H9 (cell line): ENCODE measurements around the gene CCK. TPM values are rescaled to one million over a fixed set of nuclear protein-coding genes. Genes with fewer than 3 reads are reported as not detected.

Experiments used
- DNase-seq: peaks from one replicate; pipeline ENCODE4 v3.0.0-alpha.2; 2017
- H2AFZ ChIP-seq: one replicate; pipeline ENCODE4 v1.6.1; 2013; ENCODE audit warnings: mild to moderate bottlenecking, low read length, control low read depth, moderate library complexity
- H2AK5ac ChIP-seq: 2 replicates; pipeline ENCODE4 v1.6.1; 2013; ENCODE audit warnings: low read length, control low read depth, mixed read lengths; ENCODE audit not compliant: insufficient read length
- H2BK120ac ChIP-seq: one replicate; pipeline ENCODE4 v1.6.1; 2013; ENCODE audit warnings: low read depth, mild to moderate bottlenecking, low read length, control low read depth, inconsistent platforms; ENCODE audit not compliant: poor library complexity, severe bottlenecking
- H2BK12ac ChIP-seq: 2 replicates; pipeline ENCODE4 v1.6.1; 2013; ENCODE audit warnings: low read length, control low read depth, mixed read lengths, low read depth; ENCODE audit not compliant: insufficient read length
- H2BK15ac ChIP-seq: 2 replicates; pipeline ENCODE4 v1.6.1; 2013; ENCODE audit warnings: low read depth, low read length, control low read depth
- H2BK20ac ChIP-seq: one replicate; pipeline ENCODE4 v1.6.1; 2013; ENCODE audit warnings: low read depth, mild to moderate bottlenecking, low read length, control low read depth, inconsistent platforms; ENCODE audit not compliant: poor library complexity, severe bottlenecking
- H2BK5ac ChIP-seq: 2 replicates; pipeline ENCODE4 v1.6.1; 2013; ENCODE audit warnings: low read length, control low read depth, mixed read lengths; ENCODE audit not compliant: insufficient read length
- H3K14ac ChIP-seq: 2 replicates; pipeline ENCODE4 v1.6.1; 2013; ENCODE audit warnings: low read length, control low read depth; ENCODE audit not compliant: insufficient read depth
- H3K18ac ChIP-seq: 2 replicates; pipeline ENCODE4 v1.6.1; 2013; ENCODE audit warnings: low read depth, mild to moderate bottlenecking, mixed read lengths, low read length, control low read depth; ENCODE audit not compliant: insufficient read length
- H3K23ac ChIP-seq: 2 replicates; pipeline ENCODE4 v1.6.1; 2013; ENCODE audit warnings: low read length, control low read depth, mixed read lengths, low read depth; ENCODE audit not compliant: insufficient read length
- H3K23me2 ChIP-seq: 2 replicates; pipeline ENCODE4 v1.6.1; 2013; ENCODE audit warnings: low read depth, mild to moderate bottlenecking, mixed read lengths, low read length, control low read depth; ENCODE audit not compliant: insufficient read length, poor library complexity, severe bottlenecking
- H3K27ac ChIP-seq: 2 replicates; pipeline ENCODE4 v1.5.1; 2013; ENCODE audit warnings: low read length, control low read depth, mixed read lengths, low read depth; ENCODE audit not compliant: insufficient read length
- H3K27me3 ChIP-seq: 2 replicates; pipeline ENCODE4 v1.6.1; 2013; ENCODE audit warnings: low read length, control low read depth, inconsistent platforms; ENCODE audit not compliant: insufficient read depth
- H3K4ac ChIP-seq: 2 replicates; pipeline ENCODE4 v1.6.1; 2013; ENCODE audit warnings: low read depth, mild to moderate bottlenecking, control low read depth, inconsistent platforms, low read length, moderate library complexity
- H3K4me1 ChIP-seq: 2 replicates; pipeline ENCODE4 v1.6.1; 2013; ENCODE audit warnings: low read length, control low read depth, inconsistent platforms; ENCODE audit not compliant: insufficient read depth
- H3K4me2 ChIP-seq: 2 replicates; pipeline ENCODE4 v1.6.1; 2013; ENCODE audit warnings: low read length, control low read depth, mixed read lengths; ENCODE audit not compliant: insufficient read length, insufficient read depth
- H3K56ac ChIP-seq: 2 replicates; pipeline ENCODE4 v1.6.1; 2013; ENCODE audit warnings: low read depth, mild to moderate bottlenecking, mixed read lengths, low read length, control low read depth; ENCODE audit not compliant: insufficient read length
- H3K79me1 ChIP-seq: 2 replicates; pipeline ENCODE4 v1.6.1; 2013; ENCODE audit warnings: low read depth, mild to moderate bottlenecking, moderate library complexity, low read length, control low read depth, inconsistent platforms; ENCODE audit not compliant: insufficient read depth, poor library complexity, severe bottlenecking
- H3K79me2 ChIP-seq: 2 replicates; pipeline ENCODE4 v1.6.1; 2013; ENCODE audit warnings: low read length, control low read depth, inconsistent platforms; ENCODE audit not compliant: insufficient read depth
- H3K9ac ChIP-seq: 2 replicates; pipeline ENCODE4 v1.6.1; 2013; ENCODE audit warnings: low read length, control low read depth, mixed read lengths; ENCODE audit not compliant: insufficient read length; ENCODE audit errors: extremely low read depth
- H3K9me3 ChIP-seq: one replicate; pipeline ENCODE4 v1.6.1; 2013; ENCODE audit warnings: low read depth, low read length, inconsistent platforms; ENCODE audit not compliant: control insufficient read depth
- H3T11ph ChIP-seq: one replicate; pipeline ENCODE4 v1.6.1; 2013; ENCODE audit warnings: mild to moderate bottlenecking, low read length, control low read depth, inconsistent platforms
- H4K20me1 ChIP-seq: one replicate; pipeline ENCODE4 v1.6.1; 2013; ENCODE audit not compliant: control insufficient read depth, insufficient read length, insufficient read depth
- H4K5ac ChIP-seq: 2 replicates; pipeline ENCODE4 v1.6.1; 2013; ENCODE audit warnings: low read depth, mild to moderate bottlenecking, mixed read lengths, low read length, control low read depth; ENCODE audit not compliant: insufficient read length
- H4K8ac ChIP-seq: replicated peaks from 2 replicates; pipeline ENCODE4 v1.6.1; 2013; ENCODE audit warnings: low read length, control low read depth, mixed read lengths, low read depth; ENCODE audit not compliant: insufficient read length
- H4K91ac ChIP-seq: 2 replicates; pipeline ENCODE4 v1.6.1; 2013; ENCODE audit warnings: low read depth, mild to moderate bottlenecking, moderate library complexity, mixed read lengths, low read length, control low read depth; ENCODE audit not compliant: insufficient read length
- H3K27ac Mint-ChIP-seq, 3 experiments: 2 replicates in 2 of 3; 3 replicates in 1 of 3; pipeline ENCODE4 v1.8.0; 2020 to 2021; ENCODE audit warnings: mixed read lengths in 3 of 3, mild to moderate bottlenecking in 1 of 3, moderate library complexity in 1 of 3
- H3K27me3 Mint-ChIP-seq: 2 replicates; pipeline ENCODE4 v1.8.0; 2021; ENCODE audit warnings: low read depth, mild to moderate bottlenecking, moderate library complexity, mixed read lengths
- H3K36me3 Mint-ChIP-seq, 3 experiments: 2 replicates in 2 of 3; 3 replicates in 1 of 3; pipeline ENCODE4 v1.8.0; 2020 to 2021; ENCODE audit warnings: low read depth in 3 of 3, mixed read lengths in 3 of 3; ENCODE audit not compliant: insufficient read depth in 1 of 3
- H3K4me1 Mint-ChIP-seq, 2 experiments: 2 replicates each; pipeline ENCODE4 v1.8.0; 2020; ENCODE audit warnings: mixed read lengths in 2 of 2
- H3K4me3 Mint-ChIP-seq, 2 experiments: 2 replicates in 1 of 2; 3 replicates in 1 of 2; pipeline ENCODE4 v1.8.0; 2020 to 2021; ENCODE audit warnings: mild to moderate bottlenecking in 2 of 2, mixed read lengths in 2 of 2, moderate library complexity in 1 of 2
- H3K9me3 Mint-ChIP-seq, 2 experiments: 2 replicates in 1 of 2; 3 replicates in 1 of 2; pipeline ENCODE4 v1.8.0; 2020; ENCODE audit warnings: mild to moderate bottlenecking in 2 of 2, mixed read lengths in 2 of 2, moderate library complexity in 1 of 2
- CTCF ChIP-seq: fragments of 200-600 bp; sonication (generic); conservative IDR thresholded peaks from 3 replicates; pipeline ENCODE4 v1.8.0; 2021; ENCODE audit warnings: antibody characterized with exemption, mild to moderate bottlenecking
- WGBS: extraction: QIAGEN DNeasy Blood & Tissue Kit; methylation state at CpG from one replicate; pipeline ENCODE4 v1.1.7; 2013; ENCODE audit warnings: missing lambda C conversion rate, low lambda C conversion rate, mixed read lengths; ENCODE audit not compliant: insufficient read length; ENCODE audit errors: extremely low coverage; 5-methylcytosine and 5-hydroxymethylcytosine counted together
- total RNA-seq: library from RNA; stranded (reverse); gene quantifications from 2 replicates; pipeline ENCODE4 v1.2.1, GENCODE V29; 2021

CCK gene
- total RNA-seq, 1 experiment from 2014 or later: 0.37 TPM

- no peak overlapping the region for H2BK5ac ChIP-seq
- peak overlapping the region in 1 of 3 experiments; percentile 18; a peak in 1 of 7 replicates for H3K27ac Mint-ChIP-seq
- no peak overlapping the region for H3K14ac ChIP-seq
- H3K4me1 Mint-ChIP-seq: peaks cover 7 to 12% of the 10 kb centered on the region in 2 experiments
- no peak overlapping the region for H4K91ac ChIP-seq
- H3K79me2 ChIP-seq: no peaks in the 10 kb centered on the region
- no peak overlapping the region for H3K27ac ChIP-seq
- no peak overlapping the region for H4K5ac ChIP-seq
- no peak overlapping the region for H3K9ac ChIP-seq
- H3K4ac ChIP-seq: no peak overlapping the region
- no CpG with 5 or more reads among the region's 6 CpGs for WGBS
- H3K4me2 ChIP-seq: no peak overlapping the region
- DNase-seq: no peak
- no peak overlapping the region for H2AFZ ChIP-seq
- H3T11ph ChIP-seq: no peak overlapping the region
- H3K4me1 ChIP-seq: no peaks in the 10 kb centered on the region
- H3K56ac ChIP-seq: no peak overlapping the region
- peaks cover 0 to 5% (median 0%) of the 10 kb centered on the region in 3 experiments; a peak in 2 of 7 replicates for H3K36me3 Mint-ChIP-seq
- H4K8ac ChIP-seq: no peak overlapping the region
- H3K27me3 Mint-ChIP-seq: peaks cover 85% of the 10 kb centered on the region
- H3K23ac ChIP-seq: no peak overlapping the region
- TF ChIP-seq CTCF: no peak
- H3K18ac ChIP-seq: no peak overlapping the region
- no peak overlapping the region for H2AK5ac ChIP-seq
- no peak overlapping the region for H2BK12ac ChIP-seq
- H3K9me3 Mint-ChIP-seq: peaks cover 9 to 11% of the 10 kb centered on the region in 2 experiments; a peak in 4 of 5 replicates
- no peak overlapping the region for H2BK120ac ChIP-seq
- no peaks in the 10 kb centered on the region for H3K9me3 ChIP-seq
- H2BK20ac ChIP-seq: no peak overlapping the region
- H3K4me3 Mint-ChIP-seq: no peak overlapping the region
- H3K23me2 ChIP-seq: peaks cover 6% of the 10 kb centered on the region
- H4K20me1 ChIP-seq: no peaks in the 10 kb centered on the region
- no peaks in the 10 kb centered on the region for H3K79me1 ChIP-seq
- H3K27me3 ChIP-seq: peaks cover 12% of the 10 kb centered on the region; the same call in 1 of the 2 replicates
- no peak overlapping the region for H2BK15ac ChIP-seq
These were observed 1.9 kb upstream of the CCK start for GRCh38 chr3:42267878-42268277.
